SK-N-SH (cell line): ENCODE measurements around the gene FAM219B.

Experiments used
- CTCF ChIP-seq: fragments of 200-600 bp; sonication (generic); IDR thresholded peaks from 2 replicates; pipeline ENCODE4 v1.6.1; 2017; ENCODE audit warnings: antibody characterized with exemption, mild to moderate bottlenecking, moderate library complexity
- EZH2phosphoT487 ChIP-seq: fragments of 200-600 bp; sonication (generic); IDR thresholded peaks from 2 replicates; pipeline ENCODE4 v1.6.1; 2017; ENCODE audit warnings: low read depth, mixed run types, mild to moderate bottlenecking, antibody characterized with exemption, moderate library complexity, borderline replicate concordance
- FOXM1 ChIP-seq: IDR thresholded peaks from 2 replicates; pipeline ENCODE4 v1.4.0; 2012; ENCODE audit warnings: low read depth, mild to moderate bottlenecking
- GABPA ChIP-seq: IDR thresholded peaks from 2 replicates; pipeline ENCODE4 v1.4.0; 2012; ENCODE audit warnings: low read depth, mild to moderate bottlenecking
- JUND ChIP-seq: IDR thresholded peaks from 2 replicates; pipeline ENCODE4 v1.4.0; 2012
- POLR2AphosphoS5 ChIP-seq: IDR thresholded peaks from 2 replicates; pipeline ENCODE4 v1.6.1; 2012; ENCODE audit warnings: low read depth, low read length
- RAD21 ChIP-seq: IDR thresholded peaks from 2 replicates; pipeline ENCODE4 v1.6.1; 2012; ENCODE audit warnings: mild to moderate bottlenecking, low read length
- TAF1 ChIP-seq: IDR thresholded peaks from 2 replicates; pipeline ENCODE4 v1.6.1; 2012; ENCODE audit warnings: low read depth, mild to moderate bottlenecking, low read length, moderate library complexity, borderline replicate concordance
- TEAD4 ChIP-seq: IDR thresholded peaks from 2 replicates; pipeline ENCODE4 v1.4.0; 2012; ENCODE audit warnings: mild to moderate bottlenecking, borderline replicate concordance; ENCODE audit not compliant: insufficient read depth
- TF ChIP-seq, protein P1 (sequence below): IDR thresholded peaks from 2 replicates; pipeline ENCODE4; 2012
- TF ChIP-seq, protein P2 (sequence below): IDR thresholded peaks from 2 replicates; pipeline ENCODE4 v1.6.1; 2012; ENCODE audit warnings: mild to moderate bottlenecking, low read depth, low read length, moderate library complexity

DNA sequence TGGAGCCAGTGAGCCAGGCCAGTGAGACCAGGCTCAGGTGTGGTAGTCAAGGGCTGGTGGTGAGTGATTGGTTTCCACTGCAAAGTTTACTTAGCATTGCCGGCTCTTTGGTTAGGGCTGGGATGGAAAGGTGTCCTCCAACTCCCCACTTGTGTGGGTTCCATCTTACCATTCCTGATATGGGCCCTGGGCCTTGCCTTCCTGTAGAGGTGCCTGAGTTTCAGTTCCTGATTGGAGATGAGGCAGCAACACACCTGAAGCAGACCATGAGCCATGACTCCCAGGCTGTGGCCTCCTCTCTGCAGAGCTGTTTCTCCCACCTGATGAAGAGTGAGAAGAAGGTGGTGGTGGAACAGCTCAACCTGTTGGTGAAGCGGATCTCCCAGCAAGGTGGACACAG, 13.7 kb downstream of the FAM219B start:
- TF ChIP-seq CTCF (no peak), POLR2AphosphoS5 (no peak), FOXM1 (no peak), EZH2phosphoT487 (no peak), GABPA (no peak), RAD21 (no peak), TAF1 (no peak), TEAD4 (no peak), JUND (no peak)
- TF ChIP-seq, protein P1, sequence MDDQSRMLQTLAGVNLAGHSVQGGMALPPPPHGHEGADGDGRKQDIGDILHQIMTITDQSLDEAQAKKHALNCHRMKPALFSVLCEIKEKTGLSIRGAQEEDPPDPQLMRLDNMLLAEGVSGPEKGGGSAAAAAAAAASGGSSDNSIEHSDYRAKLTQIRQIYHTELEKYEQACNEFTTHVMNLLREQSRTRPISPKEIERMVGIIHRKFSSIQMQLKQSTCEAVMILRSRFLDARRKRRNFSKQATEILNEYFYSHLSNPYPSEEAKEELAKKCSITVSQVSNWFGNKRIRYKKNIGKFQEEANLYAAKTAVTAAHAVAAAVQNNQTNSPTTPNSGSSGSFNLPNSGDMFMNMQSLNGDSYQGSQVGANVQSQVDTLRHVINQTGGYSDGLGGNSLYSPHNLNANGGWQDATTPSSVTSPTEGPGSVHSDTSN: no peak
- TF ChIP-seq, protein P2, sequence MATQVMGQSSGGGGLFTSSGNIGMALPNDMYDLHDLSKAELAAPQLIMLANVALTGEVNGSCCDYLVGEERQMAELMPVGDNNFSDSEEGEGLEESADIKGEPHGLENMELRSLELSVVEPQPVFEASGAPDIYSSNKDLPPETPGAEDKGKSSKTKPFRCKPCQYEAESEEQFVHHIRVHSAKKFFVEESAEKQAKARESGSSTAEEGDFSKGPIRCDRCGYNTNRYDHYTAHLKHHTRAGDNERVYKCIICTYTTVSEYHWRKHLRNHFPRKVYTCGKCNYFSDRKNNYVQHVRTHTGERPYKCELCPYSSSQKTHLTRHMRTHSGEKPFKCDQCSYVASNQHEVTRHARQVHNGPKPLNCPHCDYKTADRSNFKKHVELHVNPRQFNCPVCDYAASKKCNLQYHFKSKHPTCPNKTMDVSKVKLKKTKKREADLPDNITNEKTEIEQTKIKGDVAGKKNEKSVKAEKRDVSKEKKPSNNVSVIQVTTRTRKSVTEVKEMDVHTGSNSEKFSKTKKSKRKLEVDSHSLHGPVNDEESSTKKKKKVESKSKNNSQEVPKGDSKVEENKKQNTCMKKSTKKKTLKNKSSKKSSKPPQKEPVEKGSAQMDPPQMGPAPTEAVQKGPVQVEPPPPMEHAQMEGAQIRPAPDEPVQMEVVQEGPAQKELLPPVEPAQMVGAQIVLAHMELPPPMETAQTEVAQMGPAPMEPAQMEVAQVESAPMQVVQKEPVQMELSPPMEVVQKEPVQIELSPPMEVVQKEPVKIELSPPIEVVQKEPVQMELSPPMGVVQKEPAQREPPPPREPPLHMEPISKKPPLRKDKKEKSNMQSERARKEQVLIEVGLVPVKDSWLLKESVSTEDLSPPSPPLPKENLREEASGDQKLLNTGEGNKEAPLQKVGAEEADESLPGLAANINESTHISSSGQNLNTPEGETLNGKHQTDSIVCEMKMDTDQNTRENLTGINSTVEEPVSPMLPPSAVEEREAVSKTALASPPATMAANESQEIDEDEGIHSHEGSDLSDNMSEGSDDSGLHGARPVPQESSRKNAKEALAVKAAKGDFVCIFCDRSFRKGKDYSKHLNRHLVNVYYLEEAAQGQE: no peak
